Choroid plexus epithelial cell (primary cell): ENCODE data around the gene BPIFB4.

Experiments
- DNase-seq: peaks from one replicate; pipeline ENCODE4 v3.0.0-alpha.2; 2010; ENCODE audit warnings: low read depth
- H3K4me3 ChIP-seq: 2 replicates; pipeline ENCODE4 v1.5.1; 2011; ENCODE audit warnings: low read depth, mild to moderate bottlenecking, control low read depth, low read length, moderate library complexity
- TF ChIP-seq, protein P1 (sequence below): conservative IDR thresholded peaks from 2 replicates; pipeline ENCODE4 v1.5.1; 2011; ENCODE audit warnings: low read depth, mild to moderate bottlenecking, control low read depth, inconsistent platforms, low read length, moderate library complexity

The BPIFB4 gene

GRCh38 chr20:33072362-33072761 is 7.1 kb upstream of the BPIFB4 start:
- no peak overlapping the region for H3K4me3 ChIP-seq
- no peak for DNase-seq
- TF ChIP-seq, protein P1, sequence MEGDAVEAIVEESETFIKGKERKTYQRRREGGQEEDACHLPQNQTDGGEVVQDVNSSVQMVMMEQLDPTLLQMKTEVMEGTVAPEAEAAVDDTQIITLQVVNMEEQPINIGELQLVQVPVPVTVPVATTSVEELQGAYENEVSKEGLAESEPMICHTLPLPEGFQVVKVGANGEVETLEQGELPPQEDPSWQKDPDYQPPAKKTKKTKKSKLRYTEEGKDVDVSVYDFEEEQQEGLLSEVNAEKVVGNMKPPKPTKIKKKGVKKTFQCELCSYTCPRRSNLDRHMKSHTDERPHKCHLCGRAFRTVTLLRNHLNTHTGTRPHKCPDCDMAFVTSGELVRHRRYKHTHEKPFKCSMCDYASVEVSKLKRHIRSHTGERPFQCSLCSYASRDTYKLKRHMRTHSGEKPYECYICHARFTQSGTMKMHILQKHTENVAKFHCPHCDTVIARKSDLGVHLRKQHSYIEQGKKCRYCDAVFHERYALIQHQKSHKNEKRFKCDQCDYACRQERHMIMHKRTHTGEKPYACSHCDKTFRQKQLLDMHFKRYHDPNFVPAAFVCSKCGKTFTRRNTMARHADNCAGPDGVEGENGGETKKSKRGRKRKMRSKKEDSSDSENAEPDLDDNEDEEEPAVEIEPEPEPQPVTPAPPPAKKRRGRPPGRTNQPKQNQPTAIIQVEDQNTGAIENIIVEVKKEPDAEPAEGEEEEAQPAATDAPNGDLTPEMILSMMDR: no peak

DNA sequence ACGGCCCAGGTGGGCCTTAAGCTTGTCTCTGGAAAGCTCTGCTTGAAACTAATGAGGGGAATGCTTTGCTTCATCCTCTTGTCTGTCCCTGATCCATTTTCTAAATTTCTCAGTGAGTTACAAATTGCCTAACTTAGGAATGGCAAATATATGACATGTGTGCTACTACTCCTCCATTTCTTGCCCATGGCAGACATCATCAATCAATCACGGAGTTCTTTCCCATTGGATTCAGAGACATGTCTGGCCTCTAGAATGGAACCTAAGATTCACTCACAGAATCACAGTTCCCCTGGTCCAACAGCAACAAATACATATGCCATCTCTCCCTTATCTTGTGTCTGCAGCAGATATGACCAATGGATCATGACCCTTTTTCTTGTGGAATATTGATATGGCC is 6.6 kb upstream of the BPIFB4 start:
- DNase-seq: no peak
- TF ChIP-seq, protein P1: no peak
- no peak overlapping the region for H3K4me3 ChIP-seq

GRCh38 chr20:33074675-33075074 is 4.8 kb upstream of the BPIFB4 start:
- H3K4me3 ChIP-seq: no peak overlapping the region
- DNase-seq: no peak
- TF ChIP-seq, protein P1: no peak

DNA sequence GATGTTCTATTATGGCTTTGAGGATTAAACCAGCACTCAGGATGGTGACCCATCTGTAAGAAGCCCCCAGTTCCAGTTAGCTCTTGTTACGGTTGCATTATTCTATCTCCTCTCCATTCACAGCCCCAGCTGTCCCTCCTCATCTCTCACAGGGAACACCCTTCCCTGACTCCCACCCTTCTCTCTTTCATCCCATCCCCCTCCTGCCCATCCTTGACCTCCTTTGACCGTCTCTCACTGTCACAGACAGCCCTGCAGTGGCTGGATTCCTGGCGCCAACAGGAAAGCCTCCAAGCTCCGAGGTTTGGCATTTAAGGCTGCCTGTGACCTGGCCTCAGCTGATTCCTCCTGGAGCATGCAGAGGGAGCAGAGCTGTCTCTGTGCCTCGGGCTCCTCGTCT is 4.2 kb upstream of the BPIFB4 start:
- no peak for DNase-seq
- no peak overlapping the region for H3K4me3 ChIP-seq
- TF ChIP-seq, protein P1: no peak

GRCh38 chr20:33076662-33077372 is 2.6 kb upstream of the BPIFB4 start:
- TF ChIP-seq, protein P1: peak; percentile 47
- H3K4me3 ChIP-seq: no peak overlapping the region
- DNase-seq: peak; percentile 9

GRCh38 chr20:33081411-33082154 is 2.1 kb downstream of the BPIFB4 start:
- TF ChIP-seq, protein P1: no peak
- no peak for DNase-seq
- no peak overlapping the region for H3K4me3 ChIP-seq
